Stomach (tissue), 4 donors: ENCODE results near the gene MAPK7.

ENCODE experiments used
- CTCF ChIP-seq, 7 experiments: fragments of 450-650 bp in 4 of 7; fragments of 200-600 bp in 3 of 7; sonication (generic) in 3 of 7; IDR thresholded peaks; one replicate each; pipeline ENCODE4 v1.5.1; 2016 to 2019; ENCODE audit warnings: antibody characterized with exemption in 7 of 7, control low read depth in 2 of 7, mild to moderate bottlenecking in 1 of 7
- EP300 ChIP-seq: sonication (generic); formaldehyde crosslinking; IDR thresholded peaks from one replicate; pipeline ENCODE4 v1.6.1; 2017; ENCODE audit warnings: antibody characterized with exemption
- POLR2A ChIP-seq, 4 donors: fragments of 450-650 bp; IDR thresholded peaks; one replicate each; pipeline ENCODE4 v1.6.1; 2016; ENCODE audit warnings: antibody characterized with exemption in 4 of 4, control low read depth in 2 of 4, mild to moderate bottlenecking in 1 of 4, moderate library complexity in 1 of 4

- TF ChIP-seq CTCF (IDR thresholded peaks at IDR 0.05) (no peak), POLR2A (IDR thresholded peaks at IDR 0.05) (no peak), EP300 (no peak)
Observed at GRCh38 chr17:19418251-19418992, 40.1 kb downstream of the MAPK7 start.
